GM10266 (cell line): Measurements from ENCODE around the gene NLGN1.

ENCODE experiments used
- DNase-seq: peaks from one replicate; pipeline ENCODE4 v3.0.0; 2012; ENCODE audit errors: extremely low spot score
- CTCF ChIP-seq: IDR thresholded peaks from 2 replicates; pipeline ENCODE4 v1.5.1; 2012; ENCODE audit warnings: mild to moderate bottlenecking, low read depth; ENCODE audit not compliant: control insufficient read depth, insufficient read depth; ENCODE audit errors: missing control alignments

Gene NLGN1

GRCh38 chr3:174061162-174061561 lies 663.6 kb downstream of the NLGN1 start:
- TF ChIP-seq CTCF: no peak
- DNase-seq: no peak

GRCh38 chr3:174061731-174062130 lies 664.2 kb downstream of the NLGN1 start:
- no peak for TF ChIP-seq CTCF
- no peak for DNase-seq

GRCh38 chr3:174062923-174063322 lies 665.4 kb downstream of the NLGN1 start:
- no peak for DNase-seq
- no peak for TF ChIP-seq CTCF

GRCh38 chr3:174068035-174068434 lies 670.5 kb downstream of the NLGN1 start:
- no peak for TF ChIP-seq CTCF
- DNase-seq: no peak

- no peak for TF ChIP-seq CTCF
- DNase-seq: no peak
Observed at GRCh38 chr3:174072675-174073074, 675.1 kb downstream of the NLGN1 start.

GRCh38 chr3:174083706-174084105 lies 686.2 kb downstream of the NLGN1 start:
- no peak for TF ChIP-seq CTCF
- DNase-seq: no peak

GRCh38 chr3:174089592-174089991 lies 692.0 kb downstream of the NLGN1 start:
- TF ChIP-seq CTCF: no peak
- no peak for DNase-seq
